OCI-LY1 (cell line): ENCODE measurements around the gene GGT1.

Experiments
- CTCF ChIP-seq: fragments of 200-600 bp; sonication (generic), shearing (Covaris generic); IDR thresholded peaks from 2 replicates; pipeline ENCODE4 v1.5.1; 2017; ENCODE audit warnings: mild to moderate bottlenecking, antibody characterized with exemption, low read length, moderate library complexity, mixed read lengths
- EZH2 ChIP-seq: fragments of 200-600 bp; sonication (generic), shearing (Covaris generic); IDR thresholded peaks from 2 replicates; pipeline ENCODE4 v1.8.0; 2017; ENCODE audit warnings: borderline replicate concordance, mixed run types, mild to moderate bottlenecking, antibody characterized with exemption, low read length, moderate library complexity, mixed read lengths

DNA sequence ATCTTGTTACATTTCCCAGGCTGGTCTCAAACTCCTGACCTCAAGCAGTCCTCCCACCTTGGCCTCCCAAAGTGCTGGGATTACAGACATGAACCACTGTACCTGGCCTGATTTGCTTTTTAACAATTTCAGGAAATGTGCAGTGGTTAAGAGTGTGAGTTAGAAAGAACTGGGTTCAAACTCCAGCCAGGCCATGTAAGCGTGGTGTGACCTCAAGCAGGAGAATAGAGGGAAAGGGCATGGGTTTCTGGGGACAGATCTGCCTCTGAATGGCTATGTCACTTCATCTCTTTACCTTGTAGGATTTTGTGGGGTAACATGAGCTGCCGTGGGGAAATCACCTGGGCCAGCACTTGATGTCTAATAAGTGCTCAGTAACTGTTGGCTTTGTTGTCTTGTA, 37.9 kb upstream of the GGT1 start:
- TF ChIP-seq CTCF (no peak), EZH2 (no peak)
